Parietal lobe (tissue), 2 donors: ENCODE results near the gene EYA3. TPM values are rescaled to one million over a fixed set of nuclear protein-coding genes. Genes with fewer than 3 reads are reported as not detected.

ENCODE experiments used
- small RNA-seq: library from RNA; depleted of rRNA; stranded (forward); fragments of <200 nt; gene quantifications from one replicate; pipeline ENCODE3, GENCODE V24; 2014; ENCODE audit warnings: low replicate concordance
- total RNA-seq: library from RNA; depleted of rRNA; stranded (reverse); fragments of >200 nt; gene quantifications from one replicate; pipeline ENCODE4 v1.2.3, GENCODE V29; 2014

EYA3 gene, protein sequence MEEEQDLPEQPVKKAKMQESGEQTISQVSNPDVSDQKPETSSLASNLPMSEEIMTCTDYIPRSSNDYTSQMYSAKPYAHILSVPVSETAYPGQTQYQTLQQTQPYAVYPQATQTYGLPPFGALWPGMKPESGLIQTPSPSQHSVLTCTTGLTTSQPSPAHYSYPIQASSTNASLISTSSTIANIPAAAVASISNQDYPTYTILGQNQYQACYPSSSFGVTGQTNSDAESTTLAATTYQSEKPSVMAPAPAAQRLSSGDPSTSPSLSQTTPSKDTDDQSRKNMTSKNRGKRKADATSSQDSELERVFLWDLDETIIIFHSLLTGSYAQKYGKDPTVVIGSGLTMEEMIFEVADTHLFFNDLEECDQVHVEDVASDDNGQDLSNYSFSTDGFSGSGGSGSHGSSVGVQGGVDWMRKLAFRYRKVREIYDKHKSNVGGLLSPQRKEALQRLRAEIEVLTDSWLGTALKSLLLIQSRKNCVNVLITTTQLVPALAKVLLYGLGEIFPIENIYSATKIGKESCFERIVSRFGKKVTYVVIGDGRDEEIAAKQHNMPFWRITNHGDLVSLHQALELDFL
- 22.2 TPM for total RNA-seq

DNA sequence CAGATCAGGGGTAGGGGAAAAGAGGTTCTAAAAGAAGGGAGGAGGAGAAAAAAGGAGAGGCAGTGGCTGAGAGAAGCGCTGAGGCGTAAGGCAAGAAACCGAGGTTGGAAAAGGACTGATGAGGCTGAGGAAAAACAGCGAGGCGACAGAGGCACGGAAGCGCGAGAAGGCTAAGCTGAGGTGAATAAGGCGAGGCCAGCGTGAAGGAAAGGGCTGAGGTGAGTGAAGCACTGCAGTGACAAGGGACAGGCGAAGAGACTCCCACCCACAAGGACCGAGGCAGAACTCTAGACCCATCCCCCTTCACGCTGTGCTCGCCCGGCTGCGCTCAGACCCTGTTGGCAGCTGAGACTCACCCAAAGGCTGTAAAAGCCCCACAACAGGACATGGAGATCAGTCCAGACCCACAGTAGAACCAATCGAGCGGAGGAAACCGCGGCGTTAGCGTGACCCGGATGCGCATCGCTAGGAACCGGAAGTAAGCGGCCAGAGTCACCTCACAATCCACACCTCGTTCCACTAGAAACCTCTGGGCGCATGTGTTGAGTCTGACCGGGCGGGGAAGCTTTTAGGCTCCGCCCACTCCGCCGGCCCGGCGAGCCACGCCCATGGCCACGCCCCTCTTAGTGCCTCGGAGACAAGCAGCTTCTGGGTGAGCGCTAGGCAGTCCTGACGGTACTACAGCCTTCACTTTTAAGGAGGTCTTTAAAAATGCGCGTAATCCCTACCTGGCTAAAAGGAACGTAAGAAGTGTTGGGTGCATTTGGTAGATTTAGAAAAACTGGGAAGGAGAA is at the start of gene EYA3:
TSS of gene EYA3 (minus strand) at position 443 of the 794 bp plus-strand sequence. CDS start 30,584 bp downstream, outside the sequence.

GRCh38 chr1:27959792-27960603 is 128.4 kb downstream of the EYA3 start, which contains the start of gene XKR8:
XKR8 (plus strand) TSS chr1:27959973; CDS start chr1:27960070, 97 bp downstream.

DNA sequence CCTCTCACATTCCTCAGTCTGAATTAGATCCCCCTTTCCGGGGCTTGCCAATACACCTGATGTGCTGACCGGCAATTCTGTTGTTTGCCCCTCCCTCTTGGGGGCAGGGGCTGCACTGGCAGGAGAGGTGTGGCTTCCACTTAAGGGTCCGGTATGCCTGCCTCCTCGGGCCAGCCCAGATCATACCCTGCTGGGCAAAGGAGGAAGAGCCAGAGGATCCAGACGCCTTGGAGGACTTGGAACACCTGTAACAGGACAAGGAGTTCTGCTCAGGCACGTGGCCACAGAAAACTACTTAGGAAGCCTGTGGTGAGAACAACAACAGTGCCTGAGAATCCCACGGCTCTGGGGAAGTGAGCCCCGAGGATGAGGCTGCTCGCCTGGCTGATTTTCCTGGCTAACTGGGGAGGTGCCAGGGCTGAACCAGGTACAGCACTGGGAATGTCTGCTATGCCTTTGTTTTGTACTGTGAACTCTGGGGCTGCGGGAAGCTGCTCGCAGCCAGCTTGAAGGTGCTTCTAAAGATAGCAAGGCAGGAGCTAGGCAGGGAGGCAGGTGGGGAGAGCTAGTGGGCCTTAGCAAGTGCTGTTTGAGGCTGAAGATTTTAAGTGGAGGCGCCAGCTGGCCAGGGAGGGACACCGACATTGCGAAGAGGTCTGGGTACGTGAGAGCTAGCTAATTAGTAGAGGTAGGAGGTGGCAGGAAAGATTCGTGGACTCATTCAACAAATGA is 153.4 kb downstream of the EYA3 start, which contains the start of gene SMPDL3B:
TSS of gene SMPDL3B (plus strand) at position 183 of the 732 bp plus-strand sequence. CDS start at position 367, 184 bp downstream.

Small RNA genes within 50 kb of the gene (small RNA-seq; reads per million reads assigned to genes)
- not detected for gene RN7SL559P

Other genes with a start within 250 kb of the EYA3 start
- 2.8 TPM for gene THEMIS2, start 216.1 kb downstream of the EYA3 start, total RNA-seq
- gene RPA2, start 174.0 kb downstream of the EYA3 start, total RNA-seq, result 62.3 TPM
- gene SMPDL3B, start 153.6 kb downstream of the EYA3 start, total RNA-seq, result not detected
- 4.7 TPM for gene XKR8, start 128.6 kb downstream of the EYA3 start, total RNA-seq
- 1.6 TPM for gene PTAFR, start 88.1 kb upstream of the EYA3 start, total RNA-seq
- 41.0 TPM for gene DNAJC8, start 144.4 kb upstream of the EYA3 start, total RNA-seq
- 52.6 TPM for gene ATP5IF1, start 147.5 kb upstream of the EYA3 start, total RNA-seq
- gene SESN2, start 170.9 kb upstream of the EYA3 start, total RNA-seq, result 3.4 TPM
- gene MED18, start 240.4 kb upstream of the EYA3 start, total RNA-seq, result 11.6 TPM